ENCODE measurements around the gene PARP1. TPM values are rescaled to one million over a fixed set of nuclear protein-coding genes. Genes with fewer than 3 reads are reported as not detected.

PARP1 gene
- total RNA-seq, 1 experiment from 2014 or later: 127 TPM

- DNase-seq (ENCODE audit: low read depth, low spot score) (no peak), ATAC-seq (no peak)
- in situ Hi-C loops (cut with HindIII; ENCODE audit: low pct_unique_long_range_greater_than_20kb, low sequenced_read_pairs) (no loop called here), intact Hi-C loops (cut with micrococcal nuclease; ENCODE audit: unreplicated experiment) (no loop called here)
- BruUV-seq (replicated peaks): no TSS peak
- Histone ChIP-seq H3K36me3 (ENCODE audit: control insufficient read depth, insufficient read depth, low read length) (peaks cover 4% of the 10 kb centered on the region; the same call in 1 of the 2 replicates), H3K4me3 (ENCODE audit: low read depth in 2 of 2, low read length in 2 of 2) (no peak overlapping the region), H3K27ac (ENCODE audit: low read length) (no peak overlapping the region), H3K27me3 (ENCODE audit: control insufficient read depth, insufficient read depth, low read length) (no peaks in the 10 kb centered on the region), H3K4me1 (ENCODE audit: control insufficient read depth, insufficient read depth, low read length) (peaks cover 25% of the 10 kb centered on the region), H3K9me3 (ENCODE audit: control insufficient read depth, insufficient read depth, low read depth, low read length) (no peaks in the 10 kb centered on the region)
- ChIA-PET CTCF (interaction anchor here (0.6 kb wide), 1 partner anchor 98 kb away, joined by 3 read pairs; no protein-coding TSS in a partner anchor), POLR2A (interaction anchor here (0.6 kb wide), 1 partner anchor 254 kb away, joined by 5 read pairs; no protein-coding TSS in a partner anchor)
- TF ChIP-seq CTCF (IDR thresholded peaks at IDR 0.05): no peak
- TF ChIP-seq POLR2AphosphoS5 (IDR thresholded peaks at IDR 0.05; ENCODE audit: low read depth, low read length): no peak
- no peak for TF ChIP-seq SIN3A (IDR thresholded peaks at IDR 0.05; ENCODE audit: borderline replicate concordance, insufficient read depth, low read depth, low read length)
These were observed 5.1 kb downstream of the PARP1 start for GRCh38 chr1:226402739-226403165.

GRCh38 chr1:226401355-226402303 lies 6.3 kb downstream of the PARP1 start:
- Histone ChIP-seq H3K27ac (ENCODE audit: low read length) (no peak overlapping the region), H3K4me3 (ENCODE audit: low read depth in 2 of 2, low read length in 2 of 2) (no peak overlapping the region), H3K36me3 (ENCODE audit: control insufficient read depth, insufficient read depth, low read length) (peaks cover 4% of the 10 kb centered on the region; the same call in 1 of the 2 replicates), H3K27me3 (ENCODE audit: control insufficient read depth, insufficient read depth, low read length) (no peaks in the 10 kb centered on the region), H3K9me3 (ENCODE audit: control insufficient read depth, insufficient read depth, low read depth, low read length) (no peaks in the 10 kb centered on the region), H3K4me1 (ENCODE audit: control insufficient read depth, insufficient read depth, low read length) (peaks cover 23% of the 10 kb centered on the region)
- TF ChIP-seq CTCF (IDR thresholded peaks at IDR 0.05) (no peak), TCF7L2 (IDR thresholded peaks at IDR 0.05; ENCODE audit: low read depth, low read length) (no peak), POLR2AphosphoS5 (IDR thresholded peaks at IDR 0.05; ENCODE audit: low read depth, low read length) (no peak), SIN3A (IDR thresholded peaks at IDR 0.05; ENCODE audit: borderline replicate concordance, insufficient read depth, low read depth, low read length) (no peak), REST (IDR thresholded peaks at IDR 0.05; ENCODE audit: insufficient read depth in 1 of 2, low read depth in 2 of 2, low read length in 1 of 2) (no peak)
- BruUV-seq (replicated peaks): no TSS peak
- ChIA-PET CTCF (interaction anchor here (0.6 kb wide), 1 partner anchor 99 kb away, joined by 3 read pairs; no protein-coding TSS in a partner anchor), POLR2A (interaction anchor here (0.6 kb wide), 1 partner anchor 23 kb away, joined by 5 read pairs; no protein-coding TSS in a partner anchor)
- intact Hi-C loops (cut with micrococcal nuclease; ENCODE audit: unreplicated experiment): no loop called here
- in situ Hi-C loops (cut with HindIII; ENCODE audit: low pct_unique_long_range_greater_than_20kb, low sequenced_read_pairs): no loop called here
- ATAC-seq (no peak), DNase-seq (ENCODE audit: low read depth, low spot score) (no peak)
